Activated CD4-positive, CD25-positive, alpha-beta regulatory T cell (primary cell): ENCODE data around the gene GALK1.

ENCODE experiments used
- DNase-seq, 4 experiments: peaks; one replicate each; lab custom pipeline; 2025; lab: John Stamatoyannopoulos, UW

The GALK1 gene

DNA sequence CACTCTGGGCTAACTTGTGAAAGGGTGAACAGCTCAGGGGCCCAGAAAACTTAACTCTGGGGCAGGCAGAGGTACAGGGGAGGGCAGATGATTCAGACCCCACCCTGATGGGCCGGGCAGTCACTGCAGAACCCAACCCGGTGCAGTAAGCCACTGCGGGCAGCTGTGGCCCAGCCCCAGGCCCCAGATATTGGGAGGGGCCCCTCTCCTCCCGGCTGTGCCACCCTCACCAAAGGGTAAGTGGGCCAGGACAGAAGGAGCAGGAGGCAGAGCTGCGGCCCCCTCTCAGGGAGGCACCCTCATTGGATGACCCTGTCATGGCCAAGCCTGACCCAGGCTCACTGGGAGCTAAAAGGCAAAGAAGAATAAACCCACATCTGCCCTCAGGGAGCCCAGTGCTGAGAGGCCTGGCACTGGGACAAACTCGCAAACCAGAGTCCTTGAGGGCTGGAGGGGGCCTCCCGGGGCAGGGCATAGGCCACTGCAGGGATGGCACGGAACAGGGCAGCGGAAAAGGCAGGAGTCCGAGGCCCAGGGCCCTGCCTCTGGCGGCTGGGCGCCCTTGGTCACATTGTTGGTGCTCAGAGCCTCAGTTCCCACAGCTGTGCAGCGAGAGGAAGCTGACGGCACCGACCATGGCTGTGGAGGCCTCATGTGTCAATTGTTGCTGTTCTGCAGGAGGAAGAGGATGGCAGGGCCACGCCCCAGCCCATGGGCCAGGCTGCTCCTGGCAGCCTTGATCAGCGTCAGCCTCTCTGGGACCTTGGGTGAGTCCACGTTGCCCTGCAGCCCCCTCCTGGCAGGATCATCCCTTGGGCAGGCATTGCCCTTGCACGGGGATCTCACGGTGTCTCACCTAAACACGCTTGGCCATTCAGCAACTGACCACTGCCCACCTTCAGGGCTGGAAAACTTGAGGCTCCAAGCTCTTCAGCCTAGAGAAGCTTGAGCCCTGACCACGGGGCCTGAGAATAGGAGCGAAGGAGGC, 40.7 kb downstream of the GALK1 start:
- no peak for DNase-seq

DNA sequence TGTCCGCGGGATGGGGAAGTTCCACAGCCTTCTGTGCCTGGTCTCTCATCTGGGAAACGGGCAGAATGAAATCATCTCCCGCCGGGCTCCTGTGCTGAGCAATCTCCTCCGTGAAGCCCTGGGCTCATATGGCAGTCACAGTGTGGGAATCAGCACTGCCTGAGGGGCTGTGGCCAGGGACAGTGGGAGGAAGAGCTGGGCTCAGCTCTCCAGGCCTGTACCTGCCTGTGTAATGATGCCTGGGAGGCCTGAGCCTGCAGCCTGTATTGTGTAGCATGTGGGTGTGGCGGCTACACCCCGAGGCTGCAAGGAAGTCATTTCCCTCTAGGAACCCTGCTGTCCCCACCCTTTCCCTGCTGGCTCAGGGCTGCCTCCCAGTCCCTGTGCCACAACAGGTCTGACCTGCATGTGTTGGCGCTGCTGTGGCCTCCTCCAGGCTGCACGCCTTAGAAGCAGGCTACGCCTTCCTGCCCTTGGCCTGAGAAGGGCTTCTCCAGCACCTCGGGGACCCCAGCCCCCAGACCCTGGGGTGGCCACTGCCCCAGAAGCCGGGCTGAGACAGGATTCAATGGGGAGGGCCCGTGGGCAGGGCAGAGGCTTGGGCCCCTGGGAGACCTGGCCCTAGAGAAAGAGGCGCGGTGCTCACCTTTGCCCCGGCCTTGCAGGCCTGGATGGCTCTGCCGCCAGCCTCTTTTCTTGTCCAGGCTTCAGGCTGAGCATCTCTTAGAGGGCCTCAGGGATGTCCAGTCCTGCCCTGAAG, 41.6 kb downstream of the GALK1 start:
- no peak for DNase-seq

DNA sequence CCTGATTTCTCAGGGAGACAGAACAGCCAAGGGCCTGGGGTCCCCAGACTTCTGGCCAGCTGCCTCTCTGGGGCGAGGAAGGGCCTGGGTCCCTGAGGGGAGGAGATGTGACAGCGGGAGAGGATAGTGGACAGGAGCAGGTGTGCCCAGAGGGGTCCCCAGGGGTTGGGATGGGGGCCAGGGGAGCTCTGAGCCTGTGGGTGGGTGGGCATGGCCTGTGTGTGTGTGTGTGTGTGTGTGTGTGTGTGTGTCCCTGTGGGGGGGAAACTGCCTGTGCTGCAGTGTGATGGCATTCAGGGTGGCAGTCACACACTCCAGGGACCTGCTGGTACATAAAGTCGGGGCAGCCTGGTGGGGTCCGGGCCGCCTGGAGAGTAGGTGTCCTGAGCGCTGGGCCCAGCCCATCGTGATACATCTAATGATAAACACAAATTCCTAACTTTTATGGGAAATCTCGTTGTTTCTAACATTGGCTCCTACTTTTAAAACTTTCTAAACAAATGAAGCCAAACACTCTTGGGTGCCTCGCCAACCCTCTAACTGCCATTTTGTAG, 42.4 kb downstream of the GALK1 start:
- DNase-seq: no peak

DNA sequence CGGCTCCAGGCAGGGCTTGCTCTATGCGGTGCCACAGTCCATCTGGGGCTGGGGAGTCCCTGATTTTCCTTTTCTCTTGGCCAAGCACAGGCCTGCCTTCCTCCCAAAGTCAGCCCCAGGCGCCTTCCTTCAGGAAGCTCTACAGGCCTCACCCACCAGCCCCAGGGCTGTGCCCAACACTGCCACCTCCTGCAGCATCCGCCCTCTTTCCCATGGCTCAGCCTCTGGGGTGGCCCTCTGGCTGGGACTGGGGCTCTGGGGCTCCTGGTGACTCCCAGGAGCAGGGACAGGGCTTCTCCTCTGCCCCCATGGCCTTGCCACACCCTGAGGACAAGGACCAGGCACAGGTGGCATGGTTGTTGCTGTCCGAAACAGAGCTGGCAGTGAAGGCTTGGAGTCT, 42.9 kb downstream of the GALK1 start:
- DNase-seq: no peak

DNA sequence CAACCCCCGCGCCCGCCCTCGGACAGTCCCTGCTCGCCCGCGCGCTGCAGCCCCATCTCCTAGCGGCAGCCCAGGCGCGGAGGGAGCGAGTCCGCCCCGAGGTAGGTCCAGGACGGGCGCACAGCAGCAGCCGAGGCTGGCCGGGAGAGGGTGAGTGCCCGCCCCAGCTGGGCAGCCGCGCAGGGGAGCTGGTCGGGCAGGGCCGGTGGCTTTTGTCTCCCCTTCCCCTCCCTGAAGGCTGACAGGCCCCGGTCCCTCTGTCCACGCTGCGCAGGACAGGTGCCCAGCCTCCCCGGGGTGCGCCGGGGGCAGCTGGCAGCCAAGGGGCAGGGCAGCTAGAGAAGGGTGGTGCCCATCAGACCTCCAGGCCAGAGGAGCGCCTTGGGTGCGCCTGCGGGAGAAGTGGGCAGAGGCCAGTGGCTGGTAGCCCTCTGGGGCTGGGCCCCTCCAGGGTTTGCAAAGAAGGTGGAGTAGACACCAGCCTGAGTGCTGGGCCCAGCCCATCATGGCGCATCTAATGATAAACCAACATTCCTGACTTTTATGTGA, 43.5 kb downstream of the GALK1 start:
- no peak for DNase-seq

DNA sequence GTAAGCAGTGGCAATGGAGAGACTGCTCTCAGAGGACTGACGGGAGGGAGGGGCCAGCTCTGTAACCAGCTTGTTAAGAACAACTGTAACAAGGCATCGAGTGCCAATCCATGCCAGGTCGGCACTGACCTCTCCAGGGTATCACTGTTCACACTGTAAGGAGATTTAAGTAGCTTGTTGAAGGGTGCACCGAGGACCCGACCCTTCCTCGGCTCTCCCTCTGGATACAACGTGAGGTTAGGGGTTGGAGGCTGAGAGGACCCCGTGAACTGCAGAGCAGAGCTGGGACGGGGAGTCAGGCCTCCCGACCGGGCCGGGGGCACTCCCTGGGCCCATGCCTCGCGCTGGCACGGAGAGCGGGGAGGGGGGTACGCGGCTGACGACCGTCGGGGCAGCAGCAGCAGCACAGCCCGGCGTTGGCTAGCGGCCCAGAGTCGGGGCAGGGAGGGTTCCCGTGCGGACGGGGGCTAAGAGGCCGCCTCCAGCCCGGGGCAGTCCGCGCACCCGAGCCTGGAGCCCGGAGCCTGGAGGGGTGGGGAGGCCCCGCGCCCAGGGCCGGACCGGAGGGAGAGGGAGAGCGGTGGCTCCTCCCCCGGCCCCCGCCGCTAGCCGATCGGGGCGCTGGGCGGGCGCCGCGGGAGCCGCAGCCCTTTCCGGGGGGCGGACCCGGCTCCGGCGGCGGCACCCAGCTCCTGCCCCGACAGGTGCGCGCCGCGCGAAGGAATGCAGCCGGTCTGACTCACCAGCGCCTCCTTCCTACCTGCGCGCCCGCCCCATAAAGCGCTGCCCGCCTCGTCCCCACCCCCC, 44.1 kb downstream of the GALK1 start, which contains the start of gene ITGB4:
Gene ITGB4 (plus strand): TSS at position 804 of the 807 bp plus-strand sequence. CDS start 3,245 bp downstream, outside the sequence.
- peak in 3 of 4 experiments; percentile 11 to 62 (median 46) for DNase-seq

DNA sequence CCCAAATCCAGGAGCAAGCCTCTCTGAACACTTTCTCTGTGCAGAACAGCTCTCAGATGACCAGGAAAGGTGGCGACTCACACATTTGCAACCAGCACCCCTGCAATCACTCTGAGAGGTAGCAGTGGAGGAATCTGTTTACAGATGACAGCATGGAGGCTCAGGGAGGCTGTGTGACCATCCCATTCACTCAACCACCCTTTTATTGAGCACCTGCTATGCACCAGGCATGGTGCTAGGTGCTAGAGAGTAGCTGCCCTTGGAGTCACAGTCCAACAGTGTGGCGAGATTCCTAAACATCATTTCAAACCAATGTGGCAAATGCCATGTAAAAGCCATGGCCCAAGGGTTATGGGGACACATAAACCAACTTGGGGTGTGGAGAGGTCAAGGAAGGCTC, 45.3 kb downstream of the GALK1 start:
- no peak for DNase-seq

DNA sequence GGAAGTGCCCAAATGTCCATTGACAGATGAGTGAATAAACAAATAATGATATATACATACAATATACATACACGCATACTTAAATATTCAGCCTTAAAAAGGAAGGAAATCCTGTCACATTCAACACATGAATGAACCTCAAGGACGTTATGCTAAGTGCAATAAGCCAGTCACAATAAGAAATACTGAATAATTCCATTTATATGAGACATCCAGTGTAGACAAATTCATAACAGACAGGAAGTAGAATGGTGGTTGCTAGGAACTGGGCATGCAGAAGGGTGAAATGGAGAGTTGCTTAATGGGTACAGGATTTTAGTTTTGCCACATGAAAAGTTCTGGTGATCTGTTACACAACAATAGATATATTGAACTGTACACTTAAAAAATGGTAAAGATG, 52.5 kb downstream of the GALK1 start:
- DNase-seq: no peak
